RCC 7860 (cell line): ENCODE measurements around the gene TFF2.

Source experiments
- DNase-seq: peaks from one replicate; pipeline ENCODE4 v3.0.0-alpha.2; 2015; ENCODE audit warnings: low spot score
- FAIRE-seq: peaks from 2 replicates; lab custom pipeline; 2012; peaks lifted over from hg19 to GRCh38; lab: Jason Lieb, UNC

The TFF2 gene

GRCh38 chr21:42348762-42349161, 2.0 kb downstream of the TFF2 start:
- FAIRE-seq, result no peak
- no peak for DNase-seq

DNA sequence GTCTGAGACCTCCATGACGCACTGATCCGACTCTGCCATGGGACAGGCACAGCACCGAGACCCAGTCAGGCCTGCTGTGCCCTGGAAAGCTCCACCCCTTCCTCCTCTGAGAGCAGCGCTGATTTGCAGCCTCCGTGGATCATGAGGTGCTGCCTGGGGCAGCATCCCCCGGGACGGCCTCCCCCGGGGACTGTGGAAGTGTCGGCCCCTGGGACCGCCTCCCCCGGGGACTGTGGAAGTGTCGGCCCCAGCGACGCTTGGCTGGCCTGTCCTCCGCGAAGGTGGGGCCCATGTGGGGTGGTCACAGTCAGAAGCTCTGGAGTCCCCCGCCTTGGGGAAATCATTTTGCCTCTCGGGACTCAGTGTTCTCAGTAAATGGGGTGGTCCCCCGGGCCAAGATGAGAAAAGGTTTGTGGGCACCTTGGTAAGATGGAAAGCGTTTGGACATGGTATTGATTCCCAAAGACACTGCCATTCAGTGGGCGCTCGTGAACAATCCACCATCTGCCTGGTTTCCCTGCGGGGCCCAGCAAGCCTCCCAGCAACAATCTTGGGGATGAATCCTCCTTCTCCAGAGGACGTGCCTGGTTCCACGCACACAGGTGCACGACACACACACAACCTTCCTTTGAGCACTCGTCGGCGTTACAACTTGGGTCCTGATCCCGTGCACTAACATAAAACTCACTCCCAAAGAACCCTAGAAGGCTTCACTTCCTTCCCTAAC, 3.0 kb downstream of the TFF2 start:
- FAIRE-seq, result no peak
- DNase-seq, result no peak

DNA sequence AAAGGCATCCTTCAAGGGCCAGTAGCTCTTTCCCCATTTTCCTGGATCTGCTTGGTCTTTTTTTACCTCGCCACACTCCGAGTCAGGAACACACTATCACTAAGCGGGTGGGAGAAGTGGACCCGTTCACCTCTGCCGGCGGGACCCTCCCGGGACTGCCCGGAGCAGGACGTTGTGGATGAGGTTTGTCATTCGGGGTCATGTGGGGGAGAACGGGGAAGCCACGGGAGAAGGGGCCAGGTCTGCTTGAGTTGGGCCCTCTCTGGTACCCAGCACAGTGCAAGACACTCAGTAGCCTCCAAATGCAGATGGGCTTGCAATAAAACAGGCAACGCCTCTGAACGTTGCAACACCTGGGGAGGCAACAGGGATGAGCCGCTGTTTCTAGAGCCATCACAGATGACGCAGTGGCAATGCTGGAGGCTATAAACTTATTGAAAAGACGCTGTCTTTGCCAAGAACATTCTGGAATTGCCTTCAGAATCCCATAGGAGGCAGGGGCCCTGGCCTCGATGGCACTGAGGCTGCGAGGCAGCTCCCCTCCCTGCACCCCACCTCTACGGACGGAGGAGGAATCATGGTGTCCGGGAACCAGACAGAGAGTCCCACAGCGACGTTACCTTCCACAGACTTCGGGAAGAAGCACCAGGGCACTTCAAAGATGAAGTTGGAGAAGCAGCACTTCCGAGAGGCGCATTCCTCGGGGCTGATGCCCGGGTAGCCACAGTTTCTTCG, 3.8 kb downstream of the TFF2 start:
- no peak for DNase-seq
- FAIRE-seq, result no peak

DNA sequence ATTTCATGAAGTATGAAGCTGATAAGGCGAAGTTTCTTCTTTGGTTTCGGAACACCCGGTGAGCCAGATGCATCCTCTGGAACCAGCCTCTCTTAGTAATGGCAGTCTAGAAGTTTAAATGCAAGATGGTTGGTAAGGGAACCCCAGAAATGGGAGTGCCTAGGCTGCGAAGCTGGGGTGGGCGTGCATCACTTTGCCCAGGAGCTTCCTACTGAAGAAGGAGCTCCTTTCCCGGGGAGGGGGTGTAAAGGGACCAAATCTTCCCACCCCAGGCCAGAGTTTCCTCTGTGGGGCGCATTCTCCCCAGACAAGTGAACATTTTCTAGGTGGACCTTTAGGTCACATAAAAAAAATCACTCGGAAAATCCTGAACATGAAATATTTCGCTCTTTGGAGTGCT, 4.4 kb downstream of the TFF2 start:
- DNase-seq (no peak), FAIRE-seq (no peak)

- no peak for FAIRE-seq
- no peak for DNase-seq
Observed at GRCh38 chr21:42344631-42345030, 6.2 kb downstream of the TFF2 start.

- DNase-seq (no peak), FAIRE-seq (no peak)
Observed at GRCh38 chr21:42343963-42344510, 6.8 kb downstream of the TFF2 start.

DNA sequence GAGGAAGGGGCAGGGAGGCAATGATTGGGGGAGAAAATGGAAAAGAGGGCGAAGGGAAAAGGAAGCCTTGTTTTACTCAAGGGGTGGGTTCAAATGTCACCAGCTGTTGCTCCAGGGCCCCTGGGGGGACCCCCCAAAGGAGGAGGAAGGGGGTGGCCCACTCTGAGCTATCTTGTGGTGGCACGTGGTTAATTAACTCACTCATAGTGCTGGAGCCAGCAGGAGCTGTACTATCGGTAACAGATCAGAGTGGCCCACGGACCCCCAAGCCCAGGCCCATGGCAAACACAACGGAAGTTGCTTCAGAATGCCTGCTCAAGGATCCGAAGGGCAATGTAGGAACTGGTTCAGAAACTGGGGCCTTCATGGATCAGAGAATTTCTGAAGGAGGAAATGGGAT, 7.2 kb downstream of the TFF2 start:
- no peak for DNase-seq
- no peak for FAIRE-seq

GRCh38 chr21:42343101-42343500, 7.7 kb downstream of the TFF2 start:
- FAIRE-seq (no peak), DNase-seq (no peak)

GRCh38 chr21:42341776-42342542, 8.8 kb downstream of the TFF2 start:
- DNase-seq, result no peak
- no peak for FAIRE-seq

- FAIRE-seq, result no peak
- DNase-seq, result no peak
Observed at GRCh38 chr21:42340187-42341050, 10.4 kb downstream of the TFF2 start.

DNA sequence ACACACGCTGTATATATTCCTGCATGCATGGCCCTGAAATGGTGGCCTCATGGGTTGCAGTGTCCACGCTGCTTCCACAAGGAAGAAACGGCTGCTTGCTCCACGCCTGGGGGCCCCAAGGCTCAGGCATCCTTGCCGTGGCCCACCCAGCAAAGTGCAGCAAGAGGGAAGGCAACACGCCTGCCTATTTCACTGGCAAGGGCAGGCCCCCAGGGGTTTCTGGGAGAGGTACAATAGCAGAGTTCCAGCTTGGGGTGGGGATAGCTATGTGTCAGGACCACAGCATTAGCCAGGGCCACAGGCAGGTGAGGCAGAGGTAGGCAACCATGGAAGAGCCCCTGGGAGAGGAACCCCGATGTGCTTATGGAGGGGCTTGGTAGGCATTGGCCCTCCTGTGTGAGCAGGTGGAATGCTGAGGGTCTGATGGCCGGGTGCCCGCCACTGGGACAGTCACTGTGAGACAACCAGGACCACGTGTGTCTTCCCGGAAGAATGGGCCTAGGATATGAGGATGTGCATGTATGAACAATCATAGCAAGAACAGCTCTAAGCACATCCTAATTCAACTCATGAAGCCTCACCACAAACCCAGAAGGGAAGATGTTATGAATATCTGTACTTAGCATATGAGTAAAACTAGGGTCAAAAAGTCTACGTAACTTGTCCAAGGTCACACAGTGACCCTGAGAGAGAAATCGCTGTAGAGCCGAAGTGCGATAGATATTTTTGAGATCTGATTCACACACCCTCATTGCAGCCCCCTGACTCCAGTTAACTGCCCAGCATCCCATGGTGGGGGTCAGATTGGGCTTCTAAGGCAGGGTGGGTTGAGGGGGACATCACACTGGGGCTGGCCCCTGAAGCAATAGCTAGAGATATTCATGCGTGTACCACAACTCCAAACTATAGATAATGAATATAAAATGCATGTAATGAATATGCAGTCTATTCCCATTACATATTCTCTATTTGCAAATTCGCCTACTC, 11.8 kb downstream of the TFF2 start:
- DNase-seq (no peak), FAIRE-seq (no peak)

GRCh38 chr21:42337830-42338728, 12.7 kb downstream of the TFF2 start:
- DNase-seq (peak; percentile 66), FAIRE-seq (peak; percentile 59)

DNA sequence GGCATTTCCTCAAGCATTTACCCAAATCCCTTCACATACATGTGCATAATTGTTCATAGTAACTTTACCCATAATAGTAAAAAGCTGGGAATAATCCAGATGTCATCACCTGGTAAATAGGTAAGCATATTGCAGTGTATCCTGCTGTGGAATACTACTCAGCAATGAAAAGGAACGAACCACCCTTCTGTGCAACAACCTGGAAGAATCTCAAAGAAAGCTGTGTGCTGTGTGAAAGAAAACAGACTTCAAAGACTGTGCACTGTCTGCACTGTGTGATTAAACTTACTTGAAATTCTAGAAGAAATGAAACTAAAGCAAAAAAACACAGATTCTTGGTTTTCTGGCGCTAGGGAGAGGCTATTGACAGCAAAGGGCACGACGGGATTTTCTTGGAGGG, 13.5 kb downstream of the TFF2 start:
- no peak for FAIRE-seq
- no peak for DNase-seq

GRCh38 chr21:42336054-42336453, 14.7 kb downstream of the TFF2 start:
- no peak for DNase-seq
- FAIRE-seq, result no peak

GRCh38 chr21:42332557-42333317, 18.1 kb downstream of the TFF2 start:
- FAIRE-seq, result no peak
- DNase-seq, result no peak

GRCh38 chr21:42331660-42332059, 19.1 kb downstream of the TFF2 start:
- FAIRE-seq (no peak), DNase-seq (no peak)
